Activated effector memory CD4-positive, alpha-beta T cell treated with anti-CD3 and anti-CD28 coated beads, Interleukin-2, amount 50 U/mL, for 16 hours (primary cell): ENCODE data around the gene KMO.
A peak's percentile ranks its signal among the peaks of the same experiment; 100 is the strongest.

Experiments
- DNase-seq: peaks from one replicate; pipeline ENCODE4 v3.0.0-alpha.2; 2020

Gene KMO

DNA sequence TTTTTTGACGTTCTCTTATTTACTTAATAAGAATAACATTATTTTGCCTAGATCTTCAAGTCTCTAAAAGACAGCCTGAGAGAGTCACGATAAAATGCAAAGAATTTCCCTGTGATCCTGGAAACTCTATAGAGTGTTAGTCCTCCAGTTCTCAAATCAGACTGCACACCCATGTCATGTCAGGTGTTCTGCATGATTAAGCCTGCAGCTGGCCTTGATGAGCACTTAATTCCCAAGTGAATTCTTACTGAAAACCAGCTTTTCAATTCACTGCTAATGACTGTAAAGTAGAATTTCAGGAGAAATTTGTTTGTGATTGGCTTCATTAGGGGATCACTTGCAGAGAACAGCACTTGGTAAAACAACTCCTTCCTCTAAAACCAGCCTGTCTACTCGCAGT, 66.1 kb downstream of the KMO start:
- no peak for DNase-seq

DNA sequence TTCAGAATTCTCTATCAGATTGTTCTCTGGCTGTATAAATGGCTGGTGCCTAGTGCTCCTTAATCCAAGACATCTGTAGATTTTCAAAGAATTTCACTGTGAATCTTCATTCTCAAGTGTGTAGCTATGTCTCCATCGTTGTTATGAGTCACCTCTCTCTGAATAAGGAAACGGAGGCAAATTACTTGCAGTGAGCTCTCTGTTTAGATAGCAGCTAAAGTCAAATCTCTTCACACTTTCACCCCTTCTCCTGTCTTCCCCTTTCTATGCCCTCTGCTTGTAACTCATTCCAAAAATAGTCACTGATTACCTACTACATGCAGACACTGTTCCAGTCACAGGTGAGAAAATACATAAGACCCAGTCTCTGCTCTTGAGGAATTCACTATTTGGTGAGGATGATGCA, 68.3 kb downstream of the KMO start:
- no peak for DNase-seq

DNA sequence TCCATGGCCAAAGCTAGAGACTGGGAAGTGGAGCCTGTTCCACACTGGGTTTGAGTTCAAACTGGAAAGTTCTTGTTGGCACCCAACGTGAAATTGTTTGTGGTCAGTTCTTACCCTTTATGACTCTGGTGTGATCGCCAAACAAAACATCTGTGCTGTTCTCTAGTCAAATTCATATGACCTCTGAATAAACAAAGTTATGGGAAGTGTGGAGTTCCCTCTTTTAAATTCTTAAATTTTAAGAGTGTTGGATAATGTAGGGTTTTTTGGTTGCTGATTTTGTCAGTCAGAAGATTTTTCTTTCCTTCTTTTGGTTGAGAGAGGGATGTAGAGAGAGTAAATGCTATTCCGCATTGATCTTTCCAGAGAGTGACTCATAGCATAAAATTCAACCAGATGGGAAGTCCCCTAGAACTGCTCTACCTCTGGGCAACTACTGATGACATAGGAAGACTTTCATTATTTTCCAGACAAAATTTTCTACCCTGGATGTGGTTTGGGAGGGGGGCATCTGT, 71.6 kb downstream of the KMO start:
- no peak for DNase-seq

DNA sequence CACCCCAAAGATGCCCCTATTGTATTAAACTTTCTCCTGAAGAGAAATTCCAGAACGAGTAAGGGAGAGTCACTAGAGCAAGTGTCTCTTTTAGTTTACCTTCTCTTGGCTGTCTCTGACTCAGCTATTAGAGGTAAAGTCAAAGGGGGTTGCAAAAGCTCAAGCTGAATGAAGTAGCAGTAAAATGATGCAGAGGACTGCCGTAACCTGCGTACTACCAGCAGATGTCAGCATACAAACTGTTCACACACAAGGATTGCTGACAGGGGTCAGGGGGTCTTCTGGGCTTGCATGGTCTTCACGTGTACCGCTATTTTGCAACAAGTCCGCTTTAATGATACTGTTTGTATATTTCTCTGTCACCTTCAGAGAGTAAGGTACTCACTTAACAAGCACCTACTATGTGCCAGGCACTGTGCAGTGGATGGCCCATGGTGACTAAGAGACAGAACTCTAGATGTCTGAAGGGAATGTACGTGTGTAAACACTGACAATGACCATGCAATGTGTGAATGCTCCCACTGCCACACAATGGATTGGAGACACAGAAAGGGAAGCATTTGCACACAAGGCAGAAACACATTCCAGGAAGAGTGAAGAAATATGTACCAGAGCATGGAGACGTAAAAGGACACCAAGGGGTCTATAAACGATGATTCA, 73.1 kb downstream of the KMO start:
- no peak for DNase-seq

DNA sequence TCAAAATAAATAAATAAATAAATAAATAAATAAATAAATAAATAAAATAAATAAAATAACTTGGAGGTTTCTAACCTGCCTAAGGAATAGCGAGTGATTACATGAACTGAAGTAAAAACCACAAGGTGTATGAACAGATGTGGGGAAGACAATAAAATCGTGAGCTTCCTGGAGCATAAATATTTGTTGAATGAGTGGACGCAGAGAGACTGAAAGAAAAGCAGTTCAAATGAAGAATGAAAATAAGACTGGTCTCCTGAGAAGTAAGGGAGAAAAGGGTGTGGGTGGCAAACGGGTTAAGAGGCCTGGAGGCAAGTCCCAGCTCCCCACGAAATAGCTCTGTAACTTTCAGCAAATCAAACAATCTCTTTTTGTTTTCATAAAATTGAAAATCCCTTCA, 74.4 kb downstream of the KMO start:
- DNase-seq, result no peak

DNA sequence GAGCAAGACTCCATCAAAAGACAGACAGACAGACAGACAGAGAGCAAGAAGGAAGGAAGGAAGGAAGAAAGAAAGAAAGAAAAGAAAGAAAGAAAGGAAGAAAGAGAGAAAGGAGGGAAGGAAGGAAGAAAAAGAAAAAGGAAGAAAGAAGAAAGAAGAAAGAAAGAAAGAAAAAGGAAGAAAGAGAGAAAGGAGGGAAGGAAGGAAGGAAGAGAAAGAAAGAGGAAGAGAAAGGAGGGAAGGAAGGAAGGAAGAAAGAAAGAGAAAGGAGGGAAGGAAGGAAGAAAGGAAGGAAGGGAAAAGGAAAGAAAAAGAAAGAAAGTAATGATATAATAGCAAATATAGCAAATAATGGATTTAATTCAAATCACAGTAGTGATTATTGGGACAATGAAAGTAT, 75.3 kb downstream of the KMO start:
- DNase-seq, result no peak

DNA sequence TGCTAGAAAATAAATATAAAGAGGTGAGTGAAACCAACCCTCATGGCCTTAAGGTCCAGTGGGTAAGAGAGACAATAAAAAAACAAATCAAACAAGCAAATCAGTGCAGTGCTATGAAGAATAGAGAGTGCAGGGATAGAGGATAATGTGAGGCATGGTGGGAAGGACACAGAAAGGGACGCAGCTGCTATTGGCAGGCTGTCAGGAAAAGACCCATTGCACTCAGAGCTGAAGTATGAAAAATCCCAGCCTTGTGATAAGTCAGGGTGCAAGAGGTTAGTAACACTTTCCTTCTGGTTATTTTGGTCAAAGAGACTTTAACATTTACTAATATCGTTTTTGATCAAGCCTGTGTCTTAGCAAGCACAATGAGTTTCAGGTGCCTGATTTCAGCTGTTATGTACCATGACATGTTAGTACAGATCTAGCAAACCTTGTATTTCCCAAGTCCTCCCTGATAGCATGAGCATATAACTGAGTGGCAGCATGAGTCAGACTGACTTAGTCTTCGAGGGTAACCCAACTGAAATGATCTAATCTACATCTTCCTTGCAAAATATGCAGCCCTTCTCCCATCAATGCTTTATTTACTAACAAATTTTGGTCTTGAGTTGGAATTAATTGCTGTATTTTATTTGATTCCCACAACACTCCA, 76.3 kb downstream of the KMO start:
- no peak for DNase-seq

DNA sequence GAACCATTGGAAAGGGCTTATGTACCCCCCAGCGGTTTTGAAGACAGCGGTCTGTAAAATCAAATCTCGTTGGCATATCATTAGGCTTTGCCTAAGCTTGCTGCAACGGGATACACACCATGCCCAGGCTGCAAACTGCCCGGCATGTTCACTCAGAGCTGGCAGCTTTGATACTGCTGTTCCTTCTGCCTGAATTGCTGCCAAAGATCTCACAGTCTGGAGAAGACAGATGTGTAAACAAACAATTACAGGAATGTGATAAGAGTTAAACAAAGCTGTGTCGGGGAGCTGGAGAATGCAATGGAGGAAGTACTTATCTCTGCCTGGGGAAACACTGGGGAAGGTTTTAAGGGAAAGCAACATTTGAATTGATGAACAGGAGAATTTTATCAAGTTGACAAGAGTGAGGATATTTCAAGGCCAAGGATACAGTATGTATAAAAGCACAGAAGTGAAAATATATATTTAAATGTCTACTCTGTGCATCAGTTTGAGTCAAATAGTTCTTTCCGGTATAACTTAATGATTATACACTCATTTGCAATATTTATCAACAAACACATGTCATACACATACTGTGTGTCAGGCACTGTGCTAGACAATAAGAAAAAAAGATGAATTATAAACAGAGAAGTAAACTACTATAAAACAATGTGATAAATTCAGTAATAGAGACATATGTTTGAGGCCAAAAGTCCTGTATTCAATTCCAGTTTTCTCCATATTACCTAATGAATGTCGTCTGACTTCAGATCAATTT, 78.1 kb downstream of the KMO start:
- no peak for DNase-seq

DNA sequence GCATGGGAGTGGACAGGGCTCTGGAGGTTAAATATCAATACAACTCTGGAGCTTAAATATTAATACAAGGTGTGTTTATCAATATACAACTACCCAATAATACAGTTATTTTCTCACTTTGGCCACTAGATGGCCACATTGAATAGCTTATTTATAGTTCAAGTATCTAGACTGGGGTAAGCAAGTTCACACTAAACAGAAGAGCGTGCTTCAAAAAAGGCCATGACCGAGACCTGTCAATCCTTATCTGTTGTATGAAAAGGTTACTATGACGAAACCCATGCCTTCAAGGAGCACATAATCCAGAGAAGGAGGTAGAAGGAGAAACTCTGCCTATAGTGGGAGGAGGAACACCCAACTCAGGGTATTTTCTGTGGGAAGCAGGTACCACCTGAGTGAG, 78.9 kb downstream of the KMO start:
- no peak for DNase-seq

DNA sequence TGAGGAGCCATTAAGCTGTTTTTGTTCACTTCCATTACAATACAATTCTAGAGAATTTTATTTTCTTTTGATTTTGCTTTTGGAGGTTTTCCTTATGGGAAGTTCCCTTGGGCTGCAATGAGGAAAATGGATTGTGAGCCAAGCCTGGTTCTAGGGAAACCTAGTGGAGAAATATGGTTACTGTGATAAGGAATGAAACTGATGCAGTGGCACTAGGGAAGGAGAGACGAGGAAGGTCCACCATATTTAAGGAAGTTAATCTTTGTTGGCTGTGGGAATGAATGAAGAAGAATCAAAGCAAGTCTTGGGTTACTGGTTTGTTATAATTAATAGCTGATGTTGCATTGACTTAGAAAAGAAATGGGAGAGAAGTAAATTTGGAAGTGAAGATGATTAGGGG, 79.6 kb downstream of the KMO start:
- no peak for DNase-seq

DNA sequence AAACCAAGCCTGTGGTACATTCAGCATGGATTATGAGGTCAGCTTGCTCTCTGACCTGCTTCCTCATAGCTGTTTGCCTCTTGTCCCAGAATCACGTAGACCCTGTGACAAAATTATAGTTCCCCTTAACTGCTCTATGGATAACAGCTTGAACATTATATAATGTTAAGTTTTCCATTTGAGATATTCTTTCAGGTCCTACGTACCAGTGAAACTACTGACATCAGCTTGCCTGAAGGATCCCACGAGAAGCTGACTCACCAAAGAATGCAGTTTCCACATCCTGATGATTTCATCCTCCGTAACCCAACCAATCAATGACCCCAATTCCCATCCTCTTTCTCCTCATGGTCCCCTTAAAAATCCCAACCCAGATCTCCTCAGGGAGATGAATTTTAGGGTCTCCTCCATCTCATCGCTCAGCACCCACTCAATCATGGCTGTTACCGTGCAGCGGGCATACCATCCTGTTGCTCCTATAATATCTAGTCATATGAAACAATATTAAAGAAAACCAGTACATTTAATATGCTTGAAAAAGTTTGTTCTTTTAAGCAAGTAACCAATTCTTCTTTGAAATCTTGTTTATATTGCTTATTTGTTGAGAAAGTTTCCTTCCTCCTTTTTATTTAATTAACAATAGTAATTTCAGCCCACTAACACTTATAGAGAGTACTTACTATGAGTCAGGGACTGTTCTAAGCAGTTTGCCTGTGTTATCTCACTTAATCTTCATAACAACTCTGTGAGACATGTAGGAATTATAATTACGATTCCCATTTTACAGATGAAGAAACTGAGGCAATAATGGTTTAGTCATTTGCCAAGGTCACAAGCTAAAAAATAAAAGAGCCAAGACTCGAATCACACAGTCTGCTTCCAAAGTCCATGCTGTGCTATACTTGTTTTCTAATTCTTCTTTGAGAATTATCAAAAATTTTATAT, 80.6 kb downstream of the KMO start:
- DNase-seq, result no peak

DNA sequence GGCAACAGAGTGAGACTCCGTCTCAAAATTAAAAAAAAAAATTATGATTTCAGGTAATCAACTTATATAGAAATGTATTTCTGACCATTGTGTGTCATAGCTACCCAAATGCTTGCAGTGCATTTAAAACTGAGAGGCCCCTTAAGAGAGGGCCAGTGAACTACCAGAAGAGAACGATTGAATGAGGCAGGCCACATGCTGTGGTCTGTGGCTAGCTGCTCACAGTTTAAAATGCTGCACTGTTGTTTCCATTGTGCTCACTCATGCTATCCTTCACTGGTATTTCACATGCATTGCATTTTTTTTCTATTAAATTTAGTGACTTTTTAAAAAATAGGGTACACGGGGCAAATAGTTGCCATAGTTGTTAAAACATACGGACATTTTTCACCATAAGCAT, 82.0 kb downstream of the KMO start:
- DNase-seq, result no peak

DNA sequence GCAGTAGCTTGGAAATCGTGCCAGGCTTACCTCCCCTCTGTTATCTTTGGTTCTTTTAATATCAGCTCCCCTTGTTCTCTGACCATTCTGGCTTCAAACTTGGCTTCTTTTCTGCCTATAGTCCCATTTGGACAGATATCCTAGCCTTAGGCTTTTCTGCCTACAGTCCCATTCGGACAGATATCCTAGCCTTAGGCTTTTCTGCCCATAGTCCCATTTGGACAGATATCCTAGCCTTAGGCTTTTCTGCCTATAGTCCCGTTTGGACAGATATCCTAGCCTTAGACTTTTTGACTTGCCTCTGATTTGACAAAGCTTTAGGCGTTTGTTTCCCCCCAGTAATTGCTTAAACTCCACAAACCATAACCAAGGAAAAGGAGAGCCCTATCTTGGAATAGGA, 82.4 kb downstream of the KMO start:
- DNase-seq, result no peak

DNA sequence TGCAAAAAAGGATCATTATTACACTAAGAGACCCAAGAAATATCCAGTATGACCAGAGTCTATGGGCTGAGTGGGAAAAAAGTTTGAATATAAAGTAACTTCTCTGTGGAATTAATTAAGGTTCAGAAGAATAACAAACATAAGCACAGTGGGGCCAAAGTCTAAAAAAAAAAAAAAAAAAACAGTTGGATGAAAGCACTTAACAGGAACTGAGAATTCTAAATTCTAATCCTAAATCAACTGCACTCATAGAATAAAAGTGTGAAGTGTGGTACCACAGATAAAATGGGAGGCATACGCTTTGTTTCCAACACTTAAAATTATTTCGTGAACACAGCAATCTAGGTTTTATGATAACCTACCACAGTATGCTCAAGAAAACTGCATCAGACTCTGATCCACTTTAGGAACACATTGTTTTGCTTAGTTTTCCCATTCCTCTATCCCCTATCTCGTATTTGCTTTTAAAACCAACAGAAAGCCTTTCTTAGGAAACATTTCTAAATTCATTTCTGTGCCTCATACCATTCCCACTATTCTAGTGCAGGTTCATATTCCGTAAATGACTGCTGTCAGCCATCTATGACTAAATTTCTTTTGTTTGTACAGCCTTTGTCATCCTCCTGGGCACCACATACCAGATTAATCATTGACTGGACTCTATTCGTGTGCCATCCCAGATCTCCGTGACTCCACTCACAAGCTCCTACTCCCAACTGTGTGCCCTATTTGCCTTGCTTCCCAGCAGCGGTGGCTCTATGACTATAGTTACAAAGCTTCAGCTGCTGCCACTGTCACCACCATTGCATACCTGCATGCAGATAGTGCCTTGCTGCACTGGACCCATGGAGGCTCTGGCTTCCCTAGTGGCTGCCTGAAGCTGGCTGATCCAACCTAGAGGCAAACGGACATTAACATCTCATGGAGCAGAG, 83.1 kb downstream of the KMO start:
- no peak for DNase-seq

DNA sequence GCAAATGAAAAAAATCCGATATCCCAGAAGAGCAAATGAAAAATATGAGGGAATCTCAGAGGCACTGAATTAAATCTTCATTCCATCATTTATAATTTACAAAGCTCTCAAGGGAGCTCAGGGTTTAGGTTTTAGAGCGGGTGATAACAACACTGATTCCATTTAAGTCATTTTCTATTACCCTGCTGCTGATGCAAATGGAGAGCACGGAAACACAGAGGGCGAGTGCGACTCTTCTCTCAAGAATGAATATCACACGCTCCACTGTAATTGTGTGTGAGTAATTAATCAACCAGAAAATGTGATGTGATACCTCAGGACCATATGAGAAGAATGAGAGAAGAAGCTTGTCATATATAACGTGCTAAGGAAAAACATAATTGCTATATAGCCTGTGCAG, 85.2 kb downstream of the KMO start:
- no peak for DNase-seq

DNA sequence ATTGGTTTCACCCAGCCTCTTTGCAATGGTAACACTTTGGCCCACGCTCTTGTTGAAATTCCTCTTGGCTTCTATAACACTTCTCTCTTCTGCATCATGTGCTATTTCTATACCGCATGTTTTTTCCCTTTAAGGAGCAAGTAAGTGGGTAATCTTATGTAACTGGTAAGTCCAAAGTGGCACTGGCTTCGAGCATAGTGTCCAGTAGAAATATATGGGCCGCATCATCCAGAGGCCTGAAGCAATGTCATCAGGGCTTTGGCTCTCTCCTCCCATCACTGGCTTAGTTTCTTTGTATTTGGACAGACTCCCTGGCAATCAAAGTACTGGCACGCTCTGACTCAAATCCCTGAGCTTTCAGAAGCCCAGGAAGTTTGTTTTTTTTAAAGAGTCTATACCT, 90.5 kb downstream of the KMO start:
- DNase-seq, result no peak

DNA sequence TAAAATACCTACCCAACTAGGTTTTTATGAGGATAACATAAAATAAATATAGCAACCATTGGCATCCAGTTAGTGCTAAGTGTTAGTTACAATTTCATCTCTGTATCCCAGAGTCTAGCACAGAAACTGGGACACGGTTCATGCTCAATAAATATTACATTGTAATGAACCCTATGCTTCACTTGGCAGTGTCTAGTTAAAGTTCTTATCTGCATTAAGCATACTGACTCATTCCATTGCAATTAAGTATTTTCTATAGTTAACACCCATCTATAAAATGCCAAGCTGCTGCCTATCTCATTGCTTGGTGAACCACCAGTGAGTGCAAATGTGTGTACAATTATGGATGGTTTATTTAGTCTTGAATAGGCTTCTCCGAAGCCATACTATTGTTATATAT, 92.8 kb downstream of the KMO start:
- no peak for DNase-seq

DNA sequence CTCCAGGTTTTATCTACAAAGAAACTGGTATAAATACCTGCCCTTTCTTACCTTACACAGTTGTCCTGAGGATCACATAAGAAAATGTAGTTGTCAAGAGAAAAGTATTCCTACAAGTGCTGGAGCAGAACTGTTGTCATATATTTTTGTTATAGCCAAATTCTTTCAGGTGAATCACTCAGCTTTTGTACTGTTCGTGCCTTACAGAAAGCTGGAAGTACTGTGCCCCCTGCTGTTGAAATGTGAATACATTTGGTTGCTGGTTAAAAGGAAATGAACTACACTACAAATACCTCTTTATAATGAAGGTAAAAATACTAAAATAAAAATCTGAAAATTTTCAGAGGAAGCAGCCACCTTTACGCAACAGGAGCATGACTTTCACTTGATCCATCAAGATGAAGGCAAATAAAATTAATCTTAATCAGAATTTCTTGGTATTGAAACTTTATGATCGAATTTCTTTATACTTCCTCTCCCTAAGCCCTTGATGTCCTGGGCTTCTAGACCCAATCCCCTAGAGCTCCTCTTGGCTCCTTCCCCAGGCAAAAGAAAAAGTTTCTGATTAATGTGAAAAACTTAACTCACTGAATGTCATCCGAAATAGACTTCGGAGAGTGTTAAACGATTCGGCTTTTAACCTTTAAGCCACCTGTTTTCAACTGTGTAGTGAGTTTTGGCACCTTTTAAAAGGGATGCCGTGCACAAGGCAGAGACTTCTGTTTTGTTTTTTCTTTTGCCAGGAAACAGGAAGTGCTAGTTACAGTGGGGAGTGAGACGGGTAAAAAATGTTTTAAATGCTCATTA, 95.5 kb downstream of the KMO start:
- peak; percentile 66 for DNase-seq

DNA sequence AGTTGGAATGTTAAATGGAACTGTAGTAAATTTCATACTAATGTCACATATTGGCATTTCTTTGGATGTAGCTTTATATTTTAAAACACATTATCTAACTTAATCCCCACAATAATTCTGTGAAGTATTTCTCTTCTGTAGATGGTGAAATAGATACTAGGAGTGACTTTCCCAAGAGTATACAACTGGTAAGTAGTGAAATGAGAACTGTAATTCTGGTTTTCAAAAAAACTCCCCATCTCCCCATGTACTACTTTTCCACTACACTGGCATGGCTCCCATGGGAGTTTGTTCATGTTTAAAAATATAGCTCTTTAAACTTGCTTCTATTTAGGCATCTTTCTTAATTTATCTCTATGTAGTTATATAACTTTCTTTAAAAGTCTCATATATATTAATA, 97.8 kb downstream of the KMO start:
- DNase-seq, result no peak

DNA sequence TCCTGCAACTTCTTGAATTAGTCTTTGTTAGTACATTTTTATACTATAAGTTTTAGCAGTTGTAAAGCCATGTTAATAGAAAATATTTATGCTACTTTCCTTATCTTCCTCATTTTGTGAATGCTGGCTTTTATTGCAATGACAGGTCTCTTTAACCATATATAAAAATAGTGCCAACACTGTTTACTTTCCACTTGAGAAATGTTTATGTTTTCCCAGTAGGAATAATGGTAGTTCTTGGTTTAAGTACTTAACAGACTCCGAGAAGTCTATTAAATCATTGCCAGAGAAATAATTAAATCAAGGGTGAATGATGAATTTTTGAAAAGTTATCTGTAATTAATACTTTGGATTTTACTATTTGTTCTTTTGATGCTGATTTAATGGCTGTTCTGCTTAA, 98.3 kb downstream of the KMO start:
- no peak for DNase-seq

DNA sequence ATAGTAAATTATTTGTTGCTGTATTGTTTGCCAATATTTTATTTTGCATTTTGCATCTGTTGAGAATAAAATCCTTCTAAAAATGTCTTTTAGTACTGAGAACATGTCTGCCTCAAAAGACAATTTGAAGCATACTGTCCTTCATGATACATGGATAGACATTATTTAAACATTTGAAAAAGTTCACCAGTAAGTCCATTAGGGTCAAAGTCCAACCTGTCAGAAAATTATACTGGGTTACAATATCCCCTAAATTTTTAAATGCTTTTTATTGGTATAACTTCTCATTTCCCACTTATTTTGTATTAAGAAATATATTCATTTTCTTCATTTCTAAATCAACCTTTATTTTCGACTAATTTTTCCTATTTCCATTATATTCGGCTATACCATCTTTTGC, 98.7 kb downstream of the KMO start:
- DNase-seq, result no peak
